Lower leg skin (tissue), 4 donors: ENCODE results near the gene FAM180B. TPM values are rescaled to one million over a fixed set of nuclear protein-coding genes. Genes with fewer than 3 reads are reported as not detected.

Experiments
- DNase-seq, 2 donors: peaks; one replicate each; pipeline ENCODE4 v3.0.0-alpha.2; 2019; ENCODE audit warnings: low spot score in 2 of 2
- H3K4me3 ChIP-seq: fragments of 200-600 bp; sonication (generic); 2 replicates; pipeline ENCODE4 v1.5.1; 2017; ENCODE audit warnings: mild to moderate bottlenecking, low read depth; ENCODE audit not compliant: poor library complexity, severe bottlenecking
- POLR2A ChIP-seq, 2 donors: fragments of 450-650 bp; IDR thresholded peaks; one replicate each; pipeline ENCODE4 v1.6.1; 2016 to 2017; ENCODE audit warnings: antibody characterized with exemption in 2 of 2, mild to moderate bottlenecking in 1 of 2, moderate library complexity in 1 of 2
- WGBS, 2 donors: methylation state at CpG; one replicate each; pipeline ENCODE4 v1.1.5; 2018; 5-methylcytosine and 5-hydroxymethylcytosine counted together
- intact Hi-C: fragments of 100-400 bp; cut with DNase I; formaldehyde crosslinking; loops from one replicate; pipeline ENCODE4 v1.15.0; 2023; ENCODE audit warnings: low total_unique reads
- total RNA-seq, 4 donors: library from RNA; depleted of rRNA; stranded (reverse); fragments of >200 nt; gene quantifications; one replicate each; pipeline ENCODE4 v1.1.0, GENCODE V29; 2016
- TF ChIP-seq, protein P1 (sequence below), 3 donors: fragments of 450-650 bp; IDR thresholded peaks; one replicate each; pipeline ENCODE4 v1.5.1; 2016; ENCODE audit warnings: antibody characterized with exemption in 3 of 3, mild to moderate bottlenecking in 3 of 3, moderate library complexity in 2 of 3

FAM180B gene
- total RNA-seq, 4 donors from 2014 or later, result 0.46 to 6.3 (median 1.4) TPM; not detected in 1

DNA sequence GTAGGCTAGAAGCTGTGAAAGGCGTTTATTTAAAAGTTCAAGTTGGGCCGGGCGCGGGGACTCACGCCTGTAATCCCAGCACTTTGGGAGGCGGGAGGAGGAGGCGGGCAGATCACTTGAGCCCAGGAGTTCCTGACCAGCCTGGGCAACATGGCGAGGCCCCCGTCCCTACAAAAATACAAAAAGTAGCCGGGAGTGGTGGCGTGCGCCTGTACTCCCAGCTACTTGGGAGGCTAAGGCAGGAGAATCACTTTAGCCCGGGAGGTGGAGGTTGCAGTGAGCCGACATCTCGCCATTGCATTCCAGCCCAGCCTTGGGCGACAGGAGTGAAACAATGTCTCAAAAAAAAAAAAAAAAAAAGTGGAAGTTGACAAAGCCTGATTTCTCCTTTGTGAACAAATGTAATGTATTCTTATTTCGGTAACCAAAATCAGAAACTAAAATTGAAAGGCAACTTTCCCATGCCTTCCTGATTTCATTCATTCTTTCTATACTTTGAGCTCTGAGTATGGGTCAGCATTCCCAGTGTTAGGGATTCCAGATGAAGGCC is 20.3 kb upstream of the FAM180B start:
- peak in 1 of 2 donors; percentile 76 for DNase-seq
- H3K4me3 ChIP-seq, result peak overlapping the region; percentile 89
- intact Hi-C loops, result no loop called here
- 41 to 42% methylated on average over 17 of the region's 17 CpGs for whole genome bisulfite sequencing, 2 donors
- TF ChIP-seq POLR2A (IDR thresholded peaks at IDR 0.05), result no peak
- TF ChIP-seq, protein P1, sequence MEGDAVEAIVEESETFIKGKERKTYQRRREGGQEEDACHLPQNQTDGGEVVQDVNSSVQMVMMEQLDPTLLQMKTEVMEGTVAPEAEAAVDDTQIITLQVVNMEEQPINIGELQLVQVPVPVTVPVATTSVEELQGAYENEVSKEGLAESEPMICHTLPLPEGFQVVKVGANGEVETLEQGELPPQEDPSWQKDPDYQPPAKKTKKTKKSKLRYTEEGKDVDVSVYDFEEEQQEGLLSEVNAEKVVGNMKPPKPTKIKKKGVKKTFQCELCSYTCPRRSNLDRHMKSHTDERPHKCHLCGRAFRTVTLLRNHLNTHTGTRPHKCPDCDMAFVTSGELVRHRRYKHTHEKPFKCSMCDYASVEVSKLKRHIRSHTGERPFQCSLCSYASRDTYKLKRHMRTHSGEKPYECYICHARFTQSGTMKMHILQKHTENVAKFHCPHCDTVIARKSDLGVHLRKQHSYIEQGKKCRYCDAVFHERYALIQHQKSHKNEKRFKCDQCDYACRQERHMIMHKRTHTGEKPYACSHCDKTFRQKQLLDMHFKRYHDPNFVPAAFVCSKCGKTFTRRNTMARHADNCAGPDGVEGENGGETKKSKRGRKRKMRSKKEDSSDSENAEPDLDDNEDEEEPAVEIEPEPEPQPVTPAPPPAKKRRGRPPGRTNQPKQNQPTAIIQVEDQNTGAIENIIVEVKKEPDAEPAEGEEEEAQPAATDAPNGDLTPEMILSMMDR (IDR thresholded peaks at IDR 0.05), result no peak

DNA sequence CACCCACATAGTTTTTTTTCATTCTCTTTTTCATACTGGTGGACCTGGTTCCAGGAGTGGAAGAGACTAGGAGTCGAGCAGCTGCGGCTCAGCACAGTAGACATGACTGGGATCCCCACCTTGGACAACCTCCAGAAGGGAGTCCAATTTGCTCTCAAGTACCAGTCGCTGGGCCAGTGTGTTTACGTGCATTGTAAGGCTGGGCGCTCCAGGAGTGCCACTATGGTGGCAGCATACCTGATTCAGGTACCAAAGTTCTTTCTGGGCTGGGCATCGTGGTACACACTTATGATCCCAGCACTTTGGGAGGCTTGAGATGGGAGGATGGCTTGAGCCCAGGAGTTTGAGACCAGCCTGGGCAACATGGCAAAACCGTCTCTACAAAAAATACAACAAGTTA is 16.8 kb upstream of the FAM180B start:
- 96 to 98% methylated on average over 7 of the region's 7 CpGs for WGBS, 2 donors
- intact Hi-C loops, result no loop called here

DNA sequence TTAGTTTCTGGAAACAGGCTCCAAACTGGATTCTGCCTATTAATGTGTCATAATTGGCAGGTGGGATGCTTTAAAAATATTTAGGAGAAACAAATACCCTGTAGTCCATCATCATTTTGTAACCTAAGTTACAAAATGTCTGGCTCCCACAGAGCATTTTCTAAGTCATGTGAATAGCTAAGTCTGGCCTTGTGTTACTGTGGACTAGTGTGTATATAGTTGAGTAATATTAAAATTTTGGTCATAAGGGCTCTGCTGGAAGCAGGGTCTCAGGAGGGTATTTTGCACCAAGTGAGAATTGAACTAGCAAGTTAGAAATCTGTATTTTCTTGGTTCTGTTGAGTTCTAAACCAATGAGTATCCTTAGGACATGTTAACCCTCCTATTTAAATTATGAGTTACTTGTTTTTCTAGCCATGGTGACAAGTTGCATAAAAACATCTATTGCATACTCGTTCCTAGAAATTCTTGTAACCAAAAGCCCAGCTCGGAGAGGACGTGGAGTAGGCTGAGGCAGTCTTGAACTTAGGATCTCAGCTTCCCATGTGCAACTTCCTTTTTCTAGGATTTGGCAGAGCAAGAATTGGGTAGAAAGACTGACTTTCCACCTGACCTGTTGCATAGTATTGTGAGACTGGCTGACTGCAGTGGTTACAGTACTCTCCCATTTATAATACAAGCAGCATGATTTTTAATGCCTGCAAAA is 15.7 kb upstream of the FAM180B start:
- DNase-seq, result no peak
- 80% methylated on average over 3 of the region's 3 CpGs for WGBS, 2 donors
- no peak for TF ChIP-seq POLR2A (IDR thresholded peaks at IDR 0.05)
- TF ChIP-seq, protein P1 (IDR thresholded peaks at IDR 0.05), result no peak
- intact Hi-C loops, result no loop called here
- no peak overlapping the region for H3K4me3 ChIP-seq

More for the DNA sequence above, 16.8 kb upstream of the FAM180B start:
- DNase-seq, result no peak
- TF ChIP-seq, protein P1 (IDR thresholded peaks at IDR 0.05), result no peak
- no peak for TF ChIP-seq POLR2A (IDR thresholded peaks at IDR 0.05)
- H3K4me3 ChIP-seq, result no peak overlapping the region

DNA sequence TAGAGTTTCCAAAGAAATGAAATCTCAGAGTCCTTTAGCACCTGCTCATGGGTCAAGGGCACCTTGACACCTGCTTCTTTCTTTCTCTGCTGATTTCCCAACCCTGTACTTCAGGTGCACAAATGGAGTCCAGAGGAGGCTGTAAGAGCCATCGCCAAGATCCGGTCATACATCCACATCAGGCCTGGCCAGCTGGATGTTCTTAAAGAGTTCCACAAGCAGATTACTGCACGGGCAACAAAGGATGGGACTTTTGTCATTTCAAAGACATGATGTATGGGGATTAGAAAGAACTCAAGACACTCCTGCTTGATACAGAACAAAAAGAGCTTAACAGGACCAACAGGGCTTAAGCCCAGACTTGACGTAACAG is 15.1 kb upstream of the FAM180B start:
- 79 to 82% methylated on average over 4 of the region's 4 CpGs for WGBS, 2 donors
- intact Hi-C loops, result no loop called here
- no peak overlapping the region for H3K4me3 ChIP-seq

DNA sequence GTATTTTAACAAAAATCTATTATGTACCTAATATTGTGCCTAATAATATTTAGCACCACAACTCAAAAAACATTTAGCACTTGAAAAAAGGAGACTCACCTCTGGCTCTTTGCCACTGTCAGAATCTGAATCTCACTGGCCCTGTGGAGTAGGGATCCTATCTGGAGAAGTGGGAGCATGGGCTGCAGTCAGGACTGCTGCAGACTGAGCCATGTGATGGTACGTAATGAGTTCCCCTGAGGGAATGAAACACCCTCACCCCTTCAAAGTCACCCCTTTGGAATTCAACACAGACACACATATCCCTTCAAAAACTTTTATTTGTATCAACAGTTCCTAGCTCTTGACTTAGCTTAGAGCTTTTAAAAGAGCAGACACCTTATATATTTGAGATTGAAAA is 14.6 kb upstream of the FAM180B start:
- 69 to 71% methylated on average over 1 of the region's 1 CpG for WGBS, 2 donors
- intact Hi-C loops, result no loop called here
- no peak for TF ChIP-seq POLR2A (IDR thresholded peaks at IDR 0.05)
- TF ChIP-seq, protein P1 (IDR thresholded peaks at IDR 0.05), result no peak
- H3K4me3 ChIP-seq, result no peak overlapping the region
- DNase-seq, result no peak

More for the DNA sequence above, 15.1 kb upstream of the FAM180B start:
- no peak for DNase-seq
- no peak for TF ChIP-seq POLR2A (IDR thresholded peaks at IDR 0.05)
- TF ChIP-seq, protein P1 (IDR thresholded peaks at IDR 0.05), result no peak
